Body of pancreas (tissue), 4 donors: ENCODE data around the gene SOX18. TPM values are rescaled to one million over a fixed set of nuclear protein-coding genes. Genes with fewer than 3 reads are reported as not detected.
A peak's percentile ranks its signal among the peaks of the same experiment; 100 is the strongest.

Experiments used
- ATAC-seq: fragments of 150-250 bp; one replicate; pipeline ENCODE4 v1.9.1; 2016
- DNase-seq, 4 donors: peaks; one replicate each; pipeline ENCODE4 v3.0.0-alpha.2; 2019
- H3K27ac ChIP-seq, 4 donors: fragments of 200-600 bp; sonication (generic); 1 replicate in 3 of 4; 2 replicates in 1 of 4; pipeline versions ENCODE4 v1.5.1 to v1.6.1; 2016 to 2019; ENCODE audit warnings: mild to moderate bottlenecking in 1 of 4, mixed read lengths in 1 of 4, moderate library complexity in 1 of 4
- H3K27me3 ChIP-seq, 2 donors: fragments of 200-600 bp; sonication (generic); one replicate each; pipeline ENCODE4 v1.6.0; 2016; ENCODE audit warnings: mild to moderate bottlenecking in 1 of 2
- H3K36me3 ChIP-seq, 2 donors: fragments of 200-600 bp; sonication (generic); replicated peaks in 1 of 2; 2 replicates each; pipeline ENCODE4 v1.5.1; 2016; ENCODE audit warnings: low read depth in 2 of 2; ENCODE audit not compliant: insufficient read depth in 1 of 2
- H3K4me1 ChIP-seq: fragments of 200-600 bp; sonication (generic); one replicate; pipeline ENCODE4 v1.6.0; 2016
- H3K4me3 ChIP-seq, 2 donors: fragments of 200-600 bp; sonication (generic); 1 replicate in 1 of 2; 2 replicates in 1 of 2; pipeline ENCODE4 v1.5.1; 2016 to 2019
- H3K9me3 ChIP-seq, 3 donors: fragments of 200-600 bp; sonication (generic); 1 replicate in 2 of 3; 2 replicates in 1 of 3; pipeline ENCODE4 v1.5.1; 2016
- POLR2A ChIP-seq, 3 donors: fragments of 450-650 bp; IDR thresholded peaks; one replicate each; pipeline ENCODE4 v1.6.1; 2016; ENCODE audit warnings: antibody characterized with exemption in 3 of 3, mild to moderate bottlenecking in 2 of 3
- WGBS, 2 donors: methylation state at CpG; one replicate each; pipeline ENCODE4 v1.1.5; 2017; 5-methylcytosine and 5-hydroxymethylcytosine counted together
- intact Hi-C: fragments of 100-400 bp; cut with DNase I; formaldehyde crosslinking; loops from one replicate; pipeline ENCODE4 v1.15.1; 2023
- total RNA-seq, 2 donors: library from RNA; depleted of rRNA; stranded (reverse); fragments of >200 nt; gene quantifications; one replicate each; pipeline ENCODE4 v1.1.0, GENCODE V29; 2016
- TF ChIP-seq, protein P1 (sequence below), 7 experiments: fragments of 450-650 bp in 4 of 7; fragments of 200-600 bp in 3 of 7; sonication (generic) in 3 of 7; IDR thresholded peaks; one replicate each; pipeline ENCODE4 v1.5.1; 2016 to 2019; ENCODE audit warnings: antibody characterized with exemption in 7 of 7

Gene SOX18
- total RNA-seq, 2 donors from 2014 or later = 6.5 to 17.1 TPM

- ATAC-seq (peak; percentile 19), DNase-seq (no peak)
- Histone ChIP-seq H3K4me1 (peaks cover 19% of the 10 kb centered on the region), H3K9me3 (no peaks in the 10 kb centered on the region), H3K4me3 (no peak overlapping the region), H3K27ac (peak overlapping the region in 2 of 4 donors; percentile 28 to 30), H3K27me3 (peaks cover 0 to 10% of the 10 kb centered on the region in 2 donors), H3K36me3 (no peaks in the 10 kb centered on the region)
- TF ChIP-seq POLR2A (IDR thresholded peaks at IDR 0.05) = no peak
- TF ChIP-seq, protein P1, sequence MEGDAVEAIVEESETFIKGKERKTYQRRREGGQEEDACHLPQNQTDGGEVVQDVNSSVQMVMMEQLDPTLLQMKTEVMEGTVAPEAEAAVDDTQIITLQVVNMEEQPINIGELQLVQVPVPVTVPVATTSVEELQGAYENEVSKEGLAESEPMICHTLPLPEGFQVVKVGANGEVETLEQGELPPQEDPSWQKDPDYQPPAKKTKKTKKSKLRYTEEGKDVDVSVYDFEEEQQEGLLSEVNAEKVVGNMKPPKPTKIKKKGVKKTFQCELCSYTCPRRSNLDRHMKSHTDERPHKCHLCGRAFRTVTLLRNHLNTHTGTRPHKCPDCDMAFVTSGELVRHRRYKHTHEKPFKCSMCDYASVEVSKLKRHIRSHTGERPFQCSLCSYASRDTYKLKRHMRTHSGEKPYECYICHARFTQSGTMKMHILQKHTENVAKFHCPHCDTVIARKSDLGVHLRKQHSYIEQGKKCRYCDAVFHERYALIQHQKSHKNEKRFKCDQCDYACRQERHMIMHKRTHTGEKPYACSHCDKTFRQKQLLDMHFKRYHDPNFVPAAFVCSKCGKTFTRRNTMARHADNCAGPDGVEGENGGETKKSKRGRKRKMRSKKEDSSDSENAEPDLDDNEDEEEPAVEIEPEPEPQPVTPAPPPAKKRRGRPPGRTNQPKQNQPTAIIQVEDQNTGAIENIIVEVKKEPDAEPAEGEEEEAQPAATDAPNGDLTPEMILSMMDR (IDR thresholded peaks at IDR 0.05) = no peak
- intact Hi-C loops = no loop called here
- WGBS, 2 donors = 77 to 78% methylated on average over 7 to 14 of the region's 14 CpGs
These were observed 4.8 kb downstream of the SOX18 start for GRCh38 chr20:64044484-64045247.

DNA sequence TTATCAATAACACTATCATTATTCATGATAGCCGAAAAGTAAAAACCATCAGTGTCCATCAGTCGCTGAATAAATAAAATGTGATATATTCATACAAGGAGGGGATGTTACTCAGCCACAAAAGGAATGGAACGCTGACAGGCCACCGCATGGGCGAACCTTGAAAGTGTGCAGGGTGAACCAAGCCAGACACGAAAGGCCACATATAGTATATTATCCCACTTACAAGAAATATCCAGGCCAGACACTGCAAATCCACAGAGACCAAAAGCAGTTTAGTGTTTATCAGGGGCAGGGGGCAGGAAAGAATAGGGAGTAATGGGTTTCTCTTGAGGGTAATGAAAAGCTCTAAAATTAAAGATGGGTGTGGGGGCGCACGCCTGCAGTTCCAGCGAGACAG lies 5.7 kb downstream of the SOX18 start:
- intact Hi-C loops = no loop called here
- ATAC-seq = no peak
- no peak for DNase-seq
- TF ChIP-seq, protein P1 (IDR thresholded peaks at IDR 0.05) = no peak
- TF ChIP-seq POLR2A (IDR thresholded peaks at IDR 0.05) = no peak
- Histone ChIP-seq H3K9me3 (no peaks in the 10 kb centered on the region), H3K4me1 (peaks cover 28% of the 10 kb centered on the region), H3K27me3 (peaks cover 0 to 10% of the 10 kb centered on the region in 2 donors), H3K27ac (no peak overlapping the region), H3K4me3 (no peak overlapping the region), H3K36me3 (no peaks in the 10 kb centered on the region)
- 82 to 83% methylated on average over 9 of the region's 9 CpGs for WGBS, 2 donors

- no peak overlapping the region for H3K4me3 ChIP-seq
- H3K27ac ChIP-seq = peak overlapping the region in 2 of 4 donors; percentile 34 to 38
- intact Hi-C loops = no loop called here
- H3K9me3 ChIP-seq = no peaks in the 10 kb centered on the region
- H3K36me3 ChIP-seq = no peaks in the 10 kb centered on the region
- no peak for DNase-seq
- H3K27me3 ChIP-seq = peaks cover 0 to 5% of the 10 kb centered on the region in 2 donors
- TF ChIP-seq, protein P1 (IDR thresholded peaks at IDR 0.05) = no peak
- peak in 2 of 3 donors; percentile 8 to 15 for TF ChIP-seq POLR2A (IDR thresholded peaks at IDR 0.05)
- no peak for ATAC-seq
- 0 to 8% methylated on average over 1 to 45 of the region's 55 CpGs for WGBS, 2 donors
- H3K4me1 ChIP-seq = peaks cover 34% of the 10 kb centered on the region
These were observed 7.2 kb downstream of the SOX18 start for GRCh38 chr20:64042054-64042781.

DNA sequence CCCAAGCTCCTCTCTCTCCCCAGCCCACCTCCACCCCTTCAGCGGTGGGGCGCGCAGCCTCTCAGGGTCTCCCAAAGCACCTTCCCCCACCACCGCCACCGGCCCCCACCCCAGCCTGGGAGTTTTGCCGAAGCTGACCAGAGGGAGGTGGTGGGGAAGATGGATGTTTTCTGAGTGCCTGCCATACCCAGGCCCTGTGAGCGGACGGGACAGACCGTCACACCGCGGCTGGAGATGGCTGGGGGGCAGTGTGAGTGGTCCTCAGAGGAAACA lies 7.7 kb downstream of the SOX18 start:
- intact Hi-C loops = no loop called here
- WGBS, 2 donors = 20 to 57% methylated on average over 1 to 11 of the region's 11 CpGs
- peaks cover 34% of the 10 kb centered on the region for H3K4me1 ChIP-seq
- H3K36me3 ChIP-seq = no peaks in the 10 kb centered on the region
- TF ChIP-seq, protein P1 (IDR thresholded peaks at IDR 0.05) = no peak
- no peak for TF ChIP-seq POLR2A (IDR thresholded peaks at IDR 0.05)
- no peak overlapping the region for H3K4me3 ChIP-seq
- no peak for ATAC-seq
- no peaks in the 10 kb centered on the region for H3K9me3 ChIP-seq
- H3K27me3 ChIP-seq = peaks cover 0 to 5% of the 10 kb centered on the region in 2 donors
- no peak for DNase-seq
- peak overlapping the region in 1 of 4 donors; percentile 38 for H3K27ac ChIP-seq
